IMR-90 (cell line): Measurements from ENCODE around the gene KCNT2. TPM values are rescaled to one million over a fixed set of nuclear protein-coding genes. Genes with fewer than 3 reads are reported as not detected.

Experiments
- ATAC-seq: fragments of 200-7000 bp; cut with Tn5 transposase; 2 replicates; pipeline ENCODE4 v1.9.1; 2020; ENCODE audit warnings: low read depth, mild to moderate bottlenecking, moderate library complexity
- BruUV-seq: library from RNA; stranded (reverse); fragments of 400-500 nt; replicated peaks from 2 replicates; lab custom pipeline; 2021; lab: Mats Ljungman, UMichigan
- CTCF ChIA-PET: fragments of 300-600 bp; formaldehyde crosslinking; extraction: SDS; loops from one replicate; lab custom pipeline; 2021; ENCODE audit warnings: antibody characterized with exemption; lab: Yijun Ruan, JAX
- POLR2A ChIA-PET: fragments of 300-600 bp; sonication (Branson Sonifier 250); formaldehyde crosslinking; loops from one replicate; lab custom pipeline; 2022; ENCODE audit warnings: antibody characterized with exemption; ENCODE audit not compliant: unreplicated experiment; lab: Charles Lee
- DNase-seq: peaks from one replicate; pipeline ENCODE4 v3.0.0; 2013
- H2AFZ ChIP-seq: replicated peaks from 2 replicates; pipeline ENCODE3; 2013; ENCODE audit warnings: low read length, mild to moderate bottlenecking; ENCODE audit not compliant: poor library complexity
- H2AK5ac ChIP-seq: 2 replicates; pipeline ENCODE4 v1.6.1; 2013; ENCODE audit warnings: low read depth, low read length, inconsistent platforms
- H2AK9ac ChIP-seq: replicated peaks from 2 replicates; pipeline ENCODE3; 2013; ENCODE audit warnings: mild to moderate bottlenecking, low read depth, low read length, moderate library complexity; ENCODE audit not compliant: poor library complexity
- H2BK120ac ChIP-seq: 2 replicates; pipeline ENCODE4 v1.6.1; 2013; ENCODE audit warnings: low read depth, low read length, inconsistent platforms
- H2BK15ac ChIP-seq: 3 replicates; pipeline ENCODE4 v1.6.1; 2013; ENCODE audit warnings: low read depth, low read length, inconsistent platforms
- H2BK20ac ChIP-seq: 2 replicates; pipeline ENCODE4 v1.6.1; 2013; ENCODE audit warnings: low read depth, mild to moderate bottlenecking, inconsistent platforms, low read length, moderate library complexity
- H2BK5ac ChIP-seq: 2 replicates; pipeline ENCODE4 v1.6.1; 2013; ENCODE audit warnings: mild to moderate bottlenecking, low read depth, low read length, inconsistent platforms; ENCODE audit not compliant: poor library complexity, severe bottlenecking
- H3K14ac ChIP-seq: replicated peaks from 2 replicates; pipeline ENCODE4 v1.6.1; 2013; ENCODE audit warnings: low read depth, low read length, inconsistent platforms
- H3K18ac ChIP-seq: 2 replicates; pipeline ENCODE4 v1.6.1; 2013; ENCODE audit warnings: low read depth, low read length, control low read depth
- H3K23ac ChIP-seq: 2 replicates; pipeline ENCODE4 v1.6.1; 2013; ENCODE audit warnings: low read depth, low read length, inconsistent platforms
- H3K27ac ChIP-seq: 2 replicates; pipeline ENCODE4 v1.5.1; 2013; ENCODE audit warnings: mild to moderate bottlenecking, control low read depth, low read length; ENCODE audit not compliant: insufficient read depth
- H3K27me3 ChIP-seq: 2 replicates; pipeline ENCODE4 v1.6.1; 2013; ENCODE audit warnings: low read length; ENCODE audit not compliant: control insufficient read depth, insufficient read depth
- H3K36me3 ChIP-seq: 2 replicates; pipeline ENCODE4 v1.6.1; 2013; ENCODE audit warnings: low read length, mixed read lengths; ENCODE audit not compliant: control insufficient read depth, insufficient read depth
- H3K4ac ChIP-seq: 2 replicates; pipeline ENCODE4 v1.6.1; 2013; ENCODE audit warnings: low read depth, low read length, inconsistent platforms
- H3K4me1 ChIP-seq: 2 replicates; pipeline ENCODE4 v1.6.1; 2013; ENCODE audit warnings: low read length, mixed read lengths; ENCODE audit not compliant: control insufficient read depth, insufficient read depth
- H3K4me2 ChIP-seq: 2 replicates; pipeline ENCODE4 v1.6.1; 2013; ENCODE audit warnings: low read depth, mild to moderate bottlenecking, control low read depth, low read length, moderate library complexity
- H3K4me3 ChIP-seq: 2 replicates; pipeline ENCODE4 v1.5.1; 2013; ENCODE audit warnings: low read depth, mild to moderate bottlenecking, control low read depth, low read length, moderate library complexity; ENCODE audit not compliant: insufficient read depth
- H3K56ac ChIP-seq: 2 replicates; pipeline ENCODE4 v1.6.1; 2013; ENCODE audit warnings: low read length, inconsistent platforms; ENCODE audit not compliant: insufficient read depth; ENCODE audit errors: extremely low read depth
- H3K79me1 ChIP-seq, 2 experiments: 2 replicates each; pipeline ENCODE4 v1.6.1; 2013; ENCODE audit warnings: low read length in 2 of 2, inconsistent platforms in 1 of 2, low read depth in 1 of 2
- H3K9ac ChIP-seq: 2 replicates; pipeline ENCODE4 v1.6.1; 2013; ENCODE audit warnings: low read depth, low read length, control low read depth
- H3K9me1 ChIP-seq: 2 replicates; pipeline ENCODE4 v1.6.1; 2013; ENCODE audit warnings: low read length, inconsistent platforms; ENCODE audit not compliant: insufficient read depth
- H3K9me3 ChIP-seq: 2 replicates; pipeline ENCODE4 v1.6.1; 2013; ENCODE audit warnings: low read length; ENCODE audit not compliant: control insufficient read depth, insufficient read depth
- H4K20me1 ChIP-seq: 2 replicates; pipeline ENCODE4 v1.6.1; 2013; ENCODE audit warnings: low read length, inconsistent platforms; ENCODE audit not compliant: insufficient read depth
- H4K5ac ChIP-seq: 2 replicates; pipeline ENCODE4 v1.6.1; 2013; ENCODE audit warnings: mild to moderate bottlenecking, low read depth, low read length, control low read depth
- H4K8ac ChIP-seq, 2 experiments: 2 replicates each; pipeline ENCODE4 v1.6.1; 2013; ENCODE audit warnings: low read depth in 2 of 2, low read length in 2 of 2, control low read depth in 1 of 2, inconsistent platforms in 1 of 2
- H4K91ac ChIP-seq: 2 replicates; pipeline ENCODE4 v1.6.1; 2013; ENCODE audit warnings: low read depth, low read length, inconsistent platforms; ENCODE audit not compliant: insufficient read depth
- BHLHE40 ChIP-seq: fragments of 150-350 bp; IDR thresholded peaks from 2 replicates; pipeline ENCODE4 v1.6.1; 2016; ENCODE audit warnings: mild to moderate bottlenecking, low read depth, low read length
- CEBPB ChIP-seq: IDR thresholded peaks from 2 replicates; pipeline ENCODE4 v1.6.1; 2012; ENCODE audit warnings: low read depth, low read length, improper control_type of control experiment
- CHD1 ChIP-seq: IDR thresholded peaks from 2 replicates; pipeline ENCODE4 v1.6.1; 2012; ENCODE audit warnings: low read depth, low read length, improper control_type of control experiment
- CTCF ChIP-seq: conservative IDR thresholded peaks from 2 replicates; pipeline ENCODE4 v1.5.1; 2012; ENCODE audit warnings: mild to moderate bottlenecking, low read depth, low read length, improper control_type of control experiment
- FOS ChIP-seq: fragments of 150-350 bp; IDR thresholded peaks from 2 replicates; pipeline ENCODE4 v1.6.1; 2016; ENCODE audit warnings: low read depth, low read length
- MAFK ChIP-seq: IDR thresholded peaks from 2 replicates; pipeline ENCODE4 v1.6.1; 2012; ENCODE audit warnings: low read depth, low read length, improper control_type of control experiment
- MAZ ChIP-seq: IDR thresholded peaks from 2 replicates; pipeline ENCODE4 v1.6.1; 2012; ENCODE audit warnings: low read depth, mild to moderate bottlenecking, low read length, improper control_type of control experiment, moderate library complexity, borderline replicate concordance
- MXI1 ChIP-seq: IDR thresholded peaks from 2 replicates; pipeline ENCODE4 v1.6.1; 2012; ENCODE audit warnings: low read depth, mild to moderate bottlenecking, low read length, moderate library complexity, borderline replicate concordance
- NFE2L2 ChIP-seq: fragments of 150-350 bp; IDR thresholded peaks from 2 replicates; pipeline ENCODE4 v1.6.1; 2016; ENCODE audit warnings: low read depth, mild to moderate bottlenecking, low read length
- POLR2A ChIP-seq: IDR thresholded peaks from 2 replicates; pipeline ENCODE4 v1.6.1; 2012; ENCODE audit warnings: mild to moderate bottlenecking, low read depth, low read length
- RAD21 ChIP-seq: IDR thresholded peaks from 2 replicates; pipeline ENCODE4 v1.6.1; 2012; ENCODE audit warnings: low read length, improper control_type of control experiment
- RFX5 ChIP-seq: IDR thresholded peaks from 2 replicates; pipeline ENCODE4 v1.8.0; 2012; ENCODE audit warnings: low read depth, mild to moderate bottlenecking, low read length, moderate library complexity
- SMC3 ChIP-seq: fragments of 150-350 bp; IDR thresholded peaks from 2 replicates; pipeline ENCODE4 v1.6.1; 2016; ENCODE audit warnings: low read depth, mild to moderate bottlenecking, antibody characterized with exemption, low read length, moderate library complexity
- USF2 ChIP-seq: fragments of 150-350 bp; IDR thresholded peaks from 2 replicates; pipeline ENCODE4 v1.6.1; 2017; ENCODE audit warnings: mild to moderate bottlenecking, antibody characterized with exemption, low read length, low read depth
- WGBS, 2 experiments: methylation state at CpG; one replicate each; pipeline versions ENCODE4 v1.1.5 to v1.1.7; 2013; ENCODE audit warnings: missing lambda C conversion rate in 2 of 2; ENCODE audit not compliant: insufficient read length in 1 of 2; ENCODE audit errors: extremely low coverage in 2 of 2; 5-methylcytosine and 5-hydroxymethylcytosine counted together
- dilution Hi-C: fragments of 300-500 bp; cut with HindIII; formaldehyde crosslinking; loops from one replicate; pipeline ENCODE4 v1.14.3; 2018; ENCODE audit warnings: low sequenced_read_pairs; ENCODE audit not compliant: unreplicated experiment
- in situ Hi-C: fragments of 300-500 bp; cut with MboI; formaldehyde crosslinking; loops from 3 replicates; pipeline ENCODE4 v1.14.3; 2019; ENCODE audit warnings: low sequenced_read_pairs, inconsistent platforms, mixed read lengths
- intact Hi-C: fragments of 100-400 bp; cut with micrococcal nuclease; formaldehyde crosslinking; loops from 2 replicates; pipeline ENCODE4 v1.10.0; 2022
- polyA plus RNA-seq, 3 experiments: library from polyadenylated mRNA; depleted of rRNA; stranded (reverse); fragments of >200 nt; gene quantifications; 2 replicates each; pipeline ENCODE4 v1.2.3, GENCODE V29; 2012; ENCODE audit warnings: low replicate concordance in 1 of 3
- total RNA-seq: library from RNA; depleted of rRNA; stranded (reverse); fragments of >200 nt; gene quantifications from 2 replicates; pipeline ENCODE4 v1.2.3, GENCODE V29; 2012

The KCNT2 gene
- total and polyA plus RNA-seq, 2 of the 4 experiments (the other 2 are of a cell fraction) = 0.22 to 0.72 TPM

- Histone ChIP-seq H3K36me3 (no peaks in the 10 kb centered on the region), H3K4me1 (no peaks in the 10 kb centered on the region), H2BK120ac (no peak overlapping the region), H4K20me1 (no peaks in the 10 kb centered on the region), H3K27ac (no peak overlapping the region), H3K56ac (no peak overlapping the region), H3K14ac (no peak overlapping the region), H3K23ac (no peak overlapping the region), H3K27me3 (no peaks in the 10 kb centered on the region), H2AFZ (no peak overlapping the region), H4K5ac (no peak overlapping the region), H2BK20ac (no peak overlapping the region), H4K8ac (no peak overlapping the region), H3K18ac (no peak overlapping the region), H3K4me3 (no peak overlapping the region), H2BK5ac (no peak overlapping the region), H3K4me2 (no peak overlapping the region), H3K9ac (no peak overlapping the region), H3K9me3 (no peaks in the 10 kb centered on the region), H2AK9ac (no peak overlapping the region), H3K79me1 (no peaks in the 10 kb centered on the region), H2BK15ac (no peak overlapping the region), H3K9me1 (no peaks in the 10 kb centered on the region), H4K91ac (no peak overlapping the region), H2AK5ac (no peak overlapping the region), H3K4ac (no peak overlapping the region)
- DNase-seq (peak; percentile 54), ATAC-seq (peak; percentile 80)
- no TSS peak for BruUV-seq
- intact Hi-C loops (loop anchor here (1.0 kb wide), 1 partner anchor 343 kb away; no protein-coding TSS in a partner anchor), dilution Hi-C loops (no loop called here), in situ Hi-C loops (loop anchor here (10.0 kb wide), 1 partner anchor 347 kb away; no protein-coding TSS in a partner anchor)
- ChIA-PET POLR2A (no interaction called here), CTCF (interaction anchor here (0.6 to 1.1 kb wide), 4 partner anchors 11 to 171 kb away, joined by 4 to 6 read pairs (median 4); no protein-coding TSS in a partner anchor)
- WGBS, 2 experiments = no CpG with 5 or more reads among the region's 8 CpGs
- no peak for TF ChIP-seq POLR2A
- peak; percentile 68 for TF ChIP-seq SMC3
- TF ChIP-seq CHD1 = no peak
- TF ChIP-seq NFE2L2 = no peak
- TF ChIP-seq USF2 = no peak
- no peak for TF ChIP-seq BHLHE40
- no peak for TF ChIP-seq RFX5
- TF ChIP-seq MAZ = no peak
- no peak for TF ChIP-seq CEBPB
- no peak for TF ChIP-seq MAFK
- peak; percentile 65 for TF ChIP-seq CTCF
- peak; percentile 60 for TF ChIP-seq RAD21
- TF ChIP-seq MXI1 = no peak
- no peak for TF ChIP-seq FOS
Measured at GRCh38 chr1:196317535-196318522, 290.4 kb downstream of the KCNT2 start.
